K562 (cell line): ENCODE data around the gene ZFYVE26. TPM values are rescaled to one million over a fixed set of nuclear protein-coding genes. Genes with fewer than 3 reads are reported as not detected.

ENCODE experiments used
- ATAC-seq: fragments of 200-7000 bp; cut with Tn5 transposase; 3 replicates; pipeline ENCODE4 v1.9.1; 2020; ENCODE audit warnings: moderate library complexity
- BruUV-seq: library from RNA; stranded (reverse); fragments of 400-500 nt; replicated peaks from 2 replicates; lab custom pipeline; 2021; lab: Mats Ljungman, UMichigan
- CTCF ChIA-PET: fragments of 300-600 bp; formaldehyde crosslinking; extraction: SDS; loops from one replicate; lab custom pipeline; 2021; ENCODE audit warnings: low intra/inter-chr PET ratio; lab: Yijun Ruan, JAX
- POLR2A ChIA-PET: fragments of 300-600, 350-650 bp; sonication (Branson Sonifier 250); formaldehyde crosslinking; extraction: SDS; loops from one replicate; lab custom pipeline; 2021; ENCODE audit warnings: antibody characterized with exemption, inconsistent platforms; lab: Yijun Ruan, JAX
- DNase-seq, 4 experiments: peaks; one replicate each; pipeline versions ENCODE4 v3.0.0 to v3.0.0-alpha.2; 2011 to 2018; ENCODE audit warnings: low spot score in 3 of 4, mixed read lengths in 3 of 4; ENCODE audit errors: extremely low read depth in 1 of 4
- FAIRE-seq: peaks from 2 replicates; lab custom pipeline; 2011; peaks lifted over from hg19 to GRCh38; lab: Jason Lieb, UNC
- H2AFZ ChIP-seq: 2 replicates; pipeline ENCODE4 v1.6.0; 2011; ENCODE audit warnings: low read depth, low read length, control low read depth, inconsistent platforms
- H3K27ac ChIP-seq: fragments of 200-600 bp; 3 replicates; pipeline ENCODE4 v1.8.0; 2011; ENCODE audit warnings: low read depth, mild to moderate bottlenecking, control low read depth, inconsistent platforms, low read length, moderate library complexity, mixed read lengths; ENCODE audit errors: extremely low read depth
- H3K27me3 ChIP-seq, 2 experiments: fragments of 300-600 bp in 1 of 2; 2 replicates in 1 of 2; 3 replicates in 1 of 2; pipeline versions ENCODE4 v1.6.0 to v1.8.0; 2011; ENCODE audit warnings: inconsistent platforms in 2 of 2, low read length in 2 of 2, mild to moderate bottlenecking in 1 of 2, mixed read lengths in 1 of 2, moderate library complexity in 1 of 2; ENCODE audit not compliant: control insufficient read depth in 2 of 2, insufficient read depth in 2 of 2
- H3K36me3 ChIP-seq: fragments of 300-600 bp; 3 replicates; pipeline ENCODE4 v1.8.0; 2011; ENCODE audit warnings: mild to moderate bottlenecking, low read length, inconsistent platforms; ENCODE audit not compliant: control insufficient read depth, insufficient read depth
- H3K4me1 ChIP-seq, 2 experiments: fragments of 200-600 bp in 1 of 2; replicated peaks in 1 of 2; 2 replicates in 1 of 2; 3 replicates in 1 of 2; pipeline versions ENCODE4 v1.5.1 to v1.8.0; 2011; ENCODE audit warnings: inconsistent platforms in 2 of 2, low read length in 2 of 2, mild to moderate bottlenecking in 1 of 2, mixed read lengths in 1 of 2, moderate library complexity in 1 of 2; ENCODE audit not compliant: control insufficient read depth in 2 of 2, insufficient read depth in 2 of 2
- H3K4me2 ChIP-seq: 2 replicates; pipeline ENCODE4 v1.6.1; 2011; ENCODE audit warnings: low read length, control low read depth, inconsistent platforms, mixed read lengths; ENCODE audit not compliant: insufficient read depth
- H3K4me3 ChIP-seq: fragments of 200-600 bp; sonication (generic), shearing (Covaris generic); 2 replicates; pipeline ENCODE4 v1.5.1; 2016; ENCODE audit warnings: control low read depth, inconsistent platforms
- H3K79me2 ChIP-seq: fragments of 200-600 bp; 3 replicates; pipeline ENCODE4 v1.8.0; 2011; ENCODE audit warnings: low read length, inconsistent platforms; ENCODE audit not compliant: control insufficient read depth, insufficient read depth
- H3K9ac ChIP-seq, 2 experiments: 2 replicates each; pipeline versions ENCODE4 v1.6.0 to v1.6.1; 2011; ENCODE audit warnings: low read depth in 2 of 2, low read length in 2 of 2, control low read depth in 1 of 2, inconsistent platforms in 1 of 2, mild to moderate bottlenecking in 1 of 2, mixed read lengths in 1 of 2; ENCODE audit not compliant: insufficient read depth in 1 of 2
- H3K9me1 ChIP-seq: one replicate; pipeline ENCODE4 v1.6.0; 2011; ENCODE audit warnings: inconsistent platforms, mild to moderate bottlenecking, low read length, moderate library complexity; ENCODE audit not compliant: control insufficient read depth, insufficient read depth
- H3K9me3 ChIP-seq: replicated peaks from 2 replicates; pipeline ENCODE4 v1.5.1; 2011; ENCODE audit warnings: low read depth, low read length, inconsistent platforms; ENCODE audit not compliant: control insufficient read depth, insufficient read depth
- H4K20me1 ChIP-seq: replicated peaks from 2 replicates; pipeline ENCODE4 v1.6.1; 2011; ENCODE audit warnings: low read length, inconsistent platforms, mixed read lengths; ENCODE audit not compliant: control insufficient read depth, insufficient read depth
- KAT7 ChIP-seq: sonication (generic); formaldehyde crosslinking; IDR thresholded peaks from 2 replicates; pipeline ENCODE4 v1.8.0; 2022; ENCODE audit warnings: missing genetic modification reagents, mild to moderate bottlenecking, borderline replicate concordance
- TAF9B ChIP-seq: fragments of 450-650 bp; IDR thresholded peaks from 2 replicates; pipeline ENCODE4 v1.6.1; 2018; ENCODE audit warnings: mild to moderate bottlenecking; ENCODE audit not compliant: partially characterized antibody
- TCFL5 ChIP-seq: fragments of 250-450 bp; sonication (Bioruptor Pico); conservative IDR thresholded peaks from 2 replicates; pipeline ENCODE4 v1.6.1; 2021; ENCODE audit warnings: mild to moderate bottlenecking, moderate library complexity, matching md5 sums
- XRCC5 ChIP-seq: fragments of 200-400 bp; formaldehyde crosslinking; IDR thresholded peaks from 2 replicates; pipeline ENCODE4 v1.6.1; 2017; ENCODE audit warnings: low read depth, mild to moderate bottlenecking, low read length
- ZNF146 ChIP-seq: IDR thresholded peaks from one replicate; pipeline ENCODE4 v1.6.1; 2018; ENCODE audit warnings: missing compliant biosample characterization; ENCODE audit not compliant: unreplicated experiment
- WGBS: fragments of 100-300 bp; shearing (Covaris generic); methylation state at CpG from one replicate; pipeline ENCODE4 v1.1.6; 2016; ENCODE audit warnings: low coverage, mixed read lengths; ENCODE audit not compliant: insufficient coverage; ENCODE audit errors: missing lambda C conversion rate; 5-methylcytosine and 5-hydroxymethylcytosine counted together
- in situ Hi-C: fragments of 300-500 bp; cut with MboI; formaldehyde crosslinking; loops from 4 replicates; pipeline ENCODE4 v1.15.0; 2018; ENCODE audit warnings: inconsistent platforms, mixed read lengths
- intact Hi-C: fragments of 100-400 bp; cut with micrococcal nuclease; formaldehyde crosslinking; loops from 2 replicates; pipeline ENCODE4 v1.14.2; 2022
- polyA plus RNA-seq, 8 experiments: library from polyadenylated mRNA; depleted of rRNA in 4 of 8; stranded (reverse) in 5 of 8; unstranded in 3 of 8; fragments of >200 nt; fragmentation: Nextera tagmentation in 2 of 8; fragmentation: Illumina TruSeq in 1 of 8; extraction: Ambion mirVana in 2 of 8; extraction: Trizol in 1 of 8; gene quantifications; 2 replicates each; pipeline versions ENCODE4 v1.2.1 to v1.2.3, GENCODE V29; 2011 to 2014; ENCODE audit warnings: inconsistent platforms in 1 of 8, missing spikeins in 1 of 8
- total RNA-seq, 7 experiments: library from RNA; depleted of rRNA in 6 of 7; stranded (reverse); fragments of >200 nt in 6 of 7; fragmentation: Illumina TruSeq in 2 of 7; extraction: Trizol in 2 of 7; gene quantifications; 2 replicates each; pipeline versions ENCODE4 v1.2.1 to v1.2.3, GENCODE V29; 2011 to 2021; ENCODE audit warnings: low replicate concordance in 1 of 7
- TF ChIP-seq, protein P1 (sequence below), 2 experiments: fragments of 450-650 bp; formaldehyde crosslinking in 1 of 2; IDR thresholded peaks; 2 replicates each; pipeline versions ENCODE4 v1.4.0 to v1.6.1; 2014 to 2020; ENCODE audit warnings: mild to moderate bottlenecking in 2 of 2, borderline replicate concordance in 1 of 2, low read depth in 1 of 2

Gene ZFYVE26
- total and polyA plus RNA-seq, 9 of the 15 experiments (the other 6 are each of a cell fraction or from before 2014, with no cell fraction given) = 0.32 to 9.1 (median 5.9) TPM

DNA sequence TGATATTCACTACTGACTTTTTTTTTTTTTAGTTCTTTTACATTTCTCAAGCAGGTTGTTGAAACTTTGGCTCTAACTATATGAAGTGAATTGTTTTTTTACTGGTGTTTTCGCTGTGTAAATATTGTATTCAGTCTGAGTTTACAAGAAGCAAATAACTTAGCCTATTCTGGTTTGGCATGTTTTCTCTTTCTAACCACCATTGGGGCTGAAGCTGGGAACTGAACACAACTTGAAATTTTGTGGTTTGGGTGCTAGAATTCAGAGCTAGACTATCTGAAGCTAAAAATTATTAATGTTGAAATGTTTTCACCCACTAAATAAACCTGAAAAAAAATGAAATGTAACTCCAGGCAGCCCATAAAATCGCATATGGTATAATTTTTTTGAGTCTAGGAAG is 40.4 kb upstream of the ZFYVE26 start:
- intact Hi-C loops = no loop called here
- CTCF ChIA-PET = no interaction called here

DNA sequence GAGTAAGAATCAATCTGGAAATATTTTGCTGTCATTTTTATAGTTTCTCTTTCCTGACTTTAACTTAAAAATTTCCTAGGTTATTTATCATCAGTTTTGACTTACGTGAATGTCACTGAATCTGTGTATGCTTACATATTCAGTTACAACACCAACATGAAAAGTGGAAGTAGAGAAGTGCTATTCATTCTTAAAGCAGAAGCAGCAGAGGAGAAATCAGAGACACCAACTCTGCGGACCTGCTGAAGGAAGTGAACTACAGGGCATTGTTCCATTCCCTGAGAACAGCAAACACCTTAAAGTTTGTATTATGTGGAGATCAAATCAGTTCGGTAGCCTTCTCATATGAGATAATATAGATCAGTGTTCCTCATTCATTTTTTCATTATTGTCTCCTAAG is 37.3 kb upstream of the ZFYVE26 start:
- Histone ChIP-seq H3K4me3 (no peak overlapping the region), H3K9me3 (no peaks in the 10 kb centered on the region), H3K79me2 (no peaks in the 10 kb centered on the region), H3K27ac (no peak overlapping the region), H3K36me3 (no peaks in the 10 kb centered on the region), H4K20me1 (no peaks in the 10 kb centered on the region), H3K4me1 (no peaks in the 10 kb centered on the region), H3K27me3 (no peaks in the 10 kb centered on the region; a peak in 1 of 5 replicates), H3K4me2 (no peak overlapping the region), H3K9ac (no peak overlapping the region), H2AFZ (no peak overlapping the region), H3K9me1 (no peaks in the 10 kb centered on the region)
- ChIA-PET CTCF (no interaction called here), POLR2A (no interaction called here)
- WGBS = 54% methylated on average over 3 of the region's 3 CpGs
- intact Hi-C loops (no loop called here), in situ Hi-C loops (no loop called here)
- FAIRE-seq (no peak), DNase-seq (no peak), ATAC-seq (no peak)
- BruUV-seq = no TSS peak
- TF ChIP-seq ZNF146 (no peak), TAF9B (no peak), XRCC5 (no peak), TCFL5 (no peak)
- TF ChIP-seq, protein P1, sequence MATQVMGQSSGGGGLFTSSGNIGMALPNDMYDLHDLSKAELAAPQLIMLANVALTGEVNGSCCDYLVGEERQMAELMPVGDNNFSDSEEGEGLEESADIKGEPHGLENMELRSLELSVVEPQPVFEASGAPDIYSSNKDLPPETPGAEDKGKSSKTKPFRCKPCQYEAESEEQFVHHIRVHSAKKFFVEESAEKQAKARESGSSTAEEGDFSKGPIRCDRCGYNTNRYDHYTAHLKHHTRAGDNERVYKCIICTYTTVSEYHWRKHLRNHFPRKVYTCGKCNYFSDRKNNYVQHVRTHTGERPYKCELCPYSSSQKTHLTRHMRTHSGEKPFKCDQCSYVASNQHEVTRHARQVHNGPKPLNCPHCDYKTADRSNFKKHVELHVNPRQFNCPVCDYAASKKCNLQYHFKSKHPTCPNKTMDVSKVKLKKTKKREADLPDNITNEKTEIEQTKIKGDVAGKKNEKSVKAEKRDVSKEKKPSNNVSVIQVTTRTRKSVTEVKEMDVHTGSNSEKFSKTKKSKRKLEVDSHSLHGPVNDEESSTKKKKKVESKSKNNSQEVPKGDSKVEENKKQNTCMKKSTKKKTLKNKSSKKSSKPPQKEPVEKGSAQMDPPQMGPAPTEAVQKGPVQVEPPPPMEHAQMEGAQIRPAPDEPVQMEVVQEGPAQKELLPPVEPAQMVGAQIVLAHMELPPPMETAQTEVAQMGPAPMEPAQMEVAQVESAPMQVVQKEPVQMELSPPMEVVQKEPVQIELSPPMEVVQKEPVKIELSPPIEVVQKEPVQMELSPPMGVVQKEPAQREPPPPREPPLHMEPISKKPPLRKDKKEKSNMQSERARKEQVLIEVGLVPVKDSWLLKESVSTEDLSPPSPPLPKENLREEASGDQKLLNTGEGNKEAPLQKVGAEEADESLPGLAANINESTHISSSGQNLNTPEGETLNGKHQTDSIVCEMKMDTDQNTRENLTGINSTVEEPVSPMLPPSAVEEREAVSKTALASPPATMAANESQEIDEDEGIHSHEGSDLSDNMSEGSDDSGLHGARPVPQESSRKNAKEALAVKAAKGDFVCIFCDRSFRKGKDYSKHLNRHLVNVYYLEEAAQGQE (IDR thresholded peaks at IDR 0.05; ENCODE audit: borderline replicate concordance) = no peak
- TF ChIP-seq, protein P1 (CRISPR knock-in tag; IDR thresholded peaks at IDR 0.05; ENCODE audit: low read depth) = no peak

More for the DNA sequence above, 40.4 kb upstream of the ZFYVE26 start:
- no peak for TF ChIP-seq KAT7 (CRISPR knock-in tag)
- Histone ChIP-seq H3K9me3 (no peaks in the 10 kb centered on the region), H3K27ac (no peak overlapping the region), H3K27me3 (no peaks in the 10 kb centered on the region; a peak in 1 of 5 replicates), H3K9ac (no peak overlapping the region), H4K20me1 (no peaks in the 10 kb centered on the region), H3K9me1 (no peaks in the 10 kb centered on the region), H3K79me2 (no peaks in the 10 kb centered on the region), H3K36me3 (no peaks in the 10 kb centered on the region), H2AFZ (no peak overlapping the region), H3K4me3 (no peak overlapping the region), H3K4me2 (no peak overlapping the region), H3K4me1 (no peaks in the 10 kb centered on the region)
- DNase-seq (no peak), ATAC-seq (no peak), FAIRE-seq (no peak)
- POLR2A ChIA-PET = no interaction called here
- BruUV-seq = no TSS peak
- WGBS = 0% methylated on average over 2 of the region's 2 CpGs
- in situ Hi-C loops = no loop called here
